HG02610 (cell line): ENCODE data around the gene IRF8.

ENCODE experiments used
- ATAC-seq: cut with Tn5 transposase; IDR thresholded peaks from one replicate; pipeline ENCODE4 v1.9.1; 2021; ENCODE audit warnings: mild to moderate bottlenecking, moderate library complexity; ENCODE audit not compliant: unreplicated experiment

Gene IRF8

GRCh38 chr16:85950136-85950918 is 51.4 kb downstream of the IRF8 start:
- ATAC-seq = no peak

GRCh38 chr16:85952197-85952596 is 53.2 kb downstream of the IRF8 start:
- no peak for ATAC-seq

- no peak for ATAC-seq
These were observed 53.8 kb downstream of the IRF8 start for GRCh38 chr16:85952811-85953210.

GRCh38 chr16:85954927-85955519 is 56.1 kb downstream of the IRF8 start:
- no peak for ATAC-seq

- no peak for ATAC-seq
These were observed 56.6 kb downstream of the IRF8 start for GRCh38 chr16:85955566-85955965.

- no peak for ATAC-seq
These were observed 57.5 kb downstream of the IRF8 start for GRCh38 chr16:85956426-85956825.

- ATAC-seq = no peak
These were observed 59.8 kb downstream of the IRF8 start for GRCh38 chr16:85958731-85959130.

- no peak for ATAC-seq
These were observed 60.7 kb downstream of the IRF8 start for GRCh38 chr16:85959686-85960085.

GRCh38 chr16:85960486-85961046 is 61.6 kb downstream of the IRF8 start:
- no peak for ATAC-seq

- no peak for ATAC-seq
These were observed 63.3 kb downstream of the IRF8 start for GRCh38 chr16:85961988-85962915.

- no peak for ATAC-seq
These were observed 64.9 kb downstream of the IRF8 start for GRCh38 chr16:85963753-85964285.

GRCh38 chr16:85965125-85965524 is 66.2 kb downstream of the IRF8 start:
- no peak for ATAC-seq

GRCh38 chr16:85967111-85967510 is 68.1 kb downstream of the IRF8 start:
- ATAC-seq = no peak

GRCh38 chr16:85968041-85968920 is 69.3 kb downstream of the IRF8 start:
- no peak for ATAC-seq

GRCh38 chr16:85969159-85969558 is 70.2 kb downstream of the IRF8 start:
- ATAC-seq = no peak

GRCh38 chr16:85969591-85969990 is 70.6 kb downstream of the IRF8 start:
- no peak for ATAC-seq

- no peak for ATAC-seq
These were observed 71.2 kb downstream of the IRF8 start for GRCh38 chr16:85970016-85970733.

- no peak for ATAC-seq
These were observed 71.8 kb downstream of the IRF8 start for GRCh38 chr16:85970738-85971137.
